Activated B cell treated with CpG ODN at 0.5 μM for 24 hours (primary cell): ENCODE measurements around the gene ALDH2. TPM values are rescaled to one million over a fixed set of nuclear protein-coding genes. Genes with fewer than 3 reads are reported as not detected.
"Not testable (repeated sequence)": the region's sequence is repeated elsewhere in the genome, so short reads cannot be mapped to it uniquely, and the experiment has no call there.

Experiments
- ATAC-seq: fragments of 200-7000 bp; cut with Tn5 transposase; one replicate; pipeline ENCODE4 v1.10.0; 2021; ENCODE audit warnings: low read depth, mild to moderate bottlenecking, moderate library complexity
- CTCF ChIA-PET: fragments of 350-600 bp; sonication (Branson Sonifier 250); formaldehyde crosslinking; loops from one replicate; lab custom pipeline; 2021; ENCODE audit warnings: antibody characterized with exemption; lab: Charles Lee
- POLR2A ChIA-PET: fragments of 350-600 bp; sonication (Branson Sonifier 250); formaldehyde crosslinking; loops from one replicate; lab custom pipeline; 2021; ENCODE audit warnings: antibody characterized with exemption; lab: Charles Lee
- DNase-seq: peaks from one replicate; pipeline ENCODE4 v3.0.0; 2022
- H3K27ac Mint-ChIP-seq: one replicate; pipeline ENCODE4 v1.8.0; 2020; ENCODE audit warnings: mixed read lengths
- H3K27me3 Mint-ChIP-seq: one replicate; pipeline ENCODE4 v1.8.0; 2021; ENCODE audit warnings: mixed read lengths
- H3K36me3 Mint-ChIP-seq: one replicate; pipeline ENCODE4 v1.8.0; 2021; ENCODE audit warnings: low read depth, mixed read lengths
- H3K4me1 Mint-ChIP-seq: one replicate; pipeline ENCODE4 v1.8.0; 2021; ENCODE audit warnings: mixed read lengths
- H3K4me3 Mint-ChIP-seq: one replicate; pipeline ENCODE4 v1.8.0; 2020; ENCODE audit warnings: mild to moderate bottlenecking, mixed read lengths
- H3K9me3 Mint-ChIP-seq: one replicate; pipeline ENCODE4 v1.8.0; 2020; ENCODE audit warnings: mixed read lengths
- intact Hi-C: fragments of 100-400 bp; cut with micrococcal nuclease; formaldehyde crosslinking; loops from one replicate; pipeline ENCODE4 v1.15.1; 2024
- total RNA-seq: library from RNA; stranded (reverse); gene quantifications from 2 replicates; pipeline ENCODE4 v1.2.3, GENCODE V29; 2022
- TF ChIP-seq, protein P1 (sequence below): fragments of 200-600 bp; IDR thresholded peaks from one replicate; pipeline ENCODE4 v1.8.0; 2022; ENCODE audit warnings: antibody characterized with exemption, mild to moderate bottlenecking

Gene ALDH2
- total RNA-seq, 1 donor from 2014 or later, result 36.0 TPM

DNA sequence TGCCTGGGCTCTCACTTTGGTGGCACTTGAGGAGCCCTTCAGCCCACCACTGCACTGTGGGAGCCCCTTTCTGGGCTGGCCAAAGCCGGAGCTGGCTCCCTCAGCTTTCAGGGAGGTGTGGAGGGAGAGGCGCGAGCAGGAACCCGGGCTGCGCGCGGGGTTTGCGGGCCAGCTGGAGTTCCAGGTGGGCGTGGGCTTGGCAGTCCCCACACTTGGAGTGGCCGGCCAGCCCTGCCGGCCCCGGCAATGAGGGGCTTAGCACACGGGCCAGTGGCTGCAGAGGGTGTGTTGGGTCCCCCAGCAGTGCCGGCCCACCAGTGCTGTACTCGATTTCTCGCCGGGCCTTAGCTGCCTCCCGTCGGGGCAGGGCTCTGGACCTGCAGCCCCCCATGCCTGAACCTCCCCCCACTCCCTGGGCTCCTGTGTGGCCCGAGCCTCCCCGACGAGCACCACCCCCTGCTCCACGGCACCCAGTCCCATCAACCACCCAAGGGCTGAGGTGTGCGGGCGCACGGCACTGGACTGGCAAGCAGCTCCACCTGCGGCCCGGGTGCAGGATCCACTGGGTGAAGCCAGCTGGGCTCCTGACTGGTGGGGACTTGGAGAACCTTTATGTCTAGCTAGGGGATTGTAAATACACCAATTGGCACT is 68.9 kb downstream of the ALDH2 start:
- DNase-seq, H3K4me3 Mint-ChIP-seq, ATAC-seq, H3K27ac Mint-ChIP-seq, CTCF ChIA-PET, intact Hi-C loops, POLR2A ChIA-PET, H3K27me3 Mint-ChIP-seq, H3K9me3 Mint-ChIP-seq: not testable (repeated sequence)
- Mint-ChIP-seq H3K4me1 (peaks cover 12% of the 10 kb centered on the region), H3K36me3 (peaks cover 21% of the 10 kb centered on the region)

DNA sequence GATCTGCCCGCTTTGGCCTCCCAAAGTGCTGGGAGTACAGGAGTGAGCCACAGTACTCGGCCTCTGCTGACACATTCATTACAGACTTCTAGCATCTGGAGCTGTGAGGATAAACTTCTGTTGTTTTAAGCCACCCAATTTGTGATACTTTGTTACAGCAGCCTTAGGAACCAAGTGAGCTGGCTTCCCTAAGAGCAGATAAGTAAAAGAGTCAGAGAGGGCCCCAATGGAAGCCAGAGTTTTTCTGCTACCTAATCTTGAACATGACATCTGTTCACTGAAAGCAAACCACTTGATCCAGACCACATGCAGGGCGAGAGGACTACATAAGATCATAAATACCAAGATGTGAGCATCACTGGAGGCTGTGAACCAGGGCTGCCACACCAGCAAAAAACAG is 71.6 kb downstream of the ALDH2 start:
- H3K9me3 Mint-ChIP-seq, result no peaks in the 10 kb centered on the region
- ChIA-PET CTCF (no interaction called here), POLR2A (interaction anchor here (0.9 kb wide), 1 partner anchor 74 kb away, joined by 4 read pairs; no protein-coding TSS in a partner anchor)
- no peak overlapping the region for H3K27ac Mint-ChIP-seq
- TF ChIP-seq, protein P1, sequence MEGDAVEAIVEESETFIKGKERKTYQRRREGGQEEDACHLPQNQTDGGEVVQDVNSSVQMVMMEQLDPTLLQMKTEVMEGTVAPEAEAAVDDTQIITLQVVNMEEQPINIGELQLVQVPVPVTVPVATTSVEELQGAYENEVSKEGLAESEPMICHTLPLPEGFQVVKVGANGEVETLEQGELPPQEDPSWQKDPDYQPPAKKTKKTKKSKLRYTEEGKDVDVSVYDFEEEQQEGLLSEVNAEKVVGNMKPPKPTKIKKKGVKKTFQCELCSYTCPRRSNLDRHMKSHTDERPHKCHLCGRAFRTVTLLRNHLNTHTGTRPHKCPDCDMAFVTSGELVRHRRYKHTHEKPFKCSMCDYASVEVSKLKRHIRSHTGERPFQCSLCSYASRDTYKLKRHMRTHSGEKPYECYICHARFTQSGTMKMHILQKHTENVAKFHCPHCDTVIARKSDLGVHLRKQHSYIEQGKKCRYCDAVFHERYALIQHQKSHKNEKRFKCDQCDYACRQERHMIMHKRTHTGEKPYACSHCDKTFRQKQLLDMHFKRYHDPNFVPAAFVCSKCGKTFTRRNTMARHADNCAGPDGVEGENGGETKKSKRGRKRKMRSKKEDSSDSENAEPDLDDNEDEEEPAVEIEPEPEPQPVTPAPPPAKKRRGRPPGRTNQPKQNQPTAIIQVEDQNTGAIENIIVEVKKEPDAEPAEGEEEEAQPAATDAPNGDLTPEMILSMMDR, result no peak
- ATAC-seq (no peak), DNase-seq (no peak)
- H3K36me3 Mint-ChIP-seq, result peaks cover 29% of the 10 kb centered on the region
- H3K4me3 Mint-ChIP-seq, result no peak overlapping the region
- intact Hi-C loops, result no loop called here
- H3K27me3 Mint-ChIP-seq, result no peaks in the 10 kb centered on the region
- H3K4me1 Mint-ChIP-seq, result peaks cover 30% of the 10 kb centered on the region

DNA sequence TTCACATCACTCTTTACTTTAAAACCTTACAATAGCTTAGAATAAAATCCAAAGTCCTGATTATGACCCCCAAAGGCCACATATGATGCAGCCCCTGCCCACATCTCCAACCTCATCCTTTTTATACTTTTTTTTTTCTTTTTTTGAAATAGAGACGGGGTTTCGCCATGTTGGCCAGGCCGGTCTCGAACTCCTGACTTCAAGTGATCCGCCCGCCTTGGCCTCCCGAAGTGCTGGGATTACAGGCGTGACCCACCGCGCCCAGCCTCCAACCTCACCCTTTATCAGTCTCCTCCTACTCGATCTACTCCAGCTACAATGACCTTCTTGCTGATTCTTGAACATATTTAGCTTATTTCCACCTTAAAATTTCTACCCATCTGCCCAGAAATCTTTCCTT is 74.1 kb downstream of the ALDH2 start:
- Mint-ChIP-seq H3K9me3 (no peaks in the 10 kb centered on the region), H3K27ac (peak overlapping the region; percentile 97), H3K4me1 (peaks cover 41% of the 10 kb centered on the region), H3K27me3 (no peaks in the 10 kb centered on the region), H3K36me3 (peaks cover 35% of the 10 kb centered on the region), H3K4me3 (peak overlapping the region; percentile 95)
- CTCF ChIA-PET, result interaction anchor here (0.6 to 1.0 kb wide), 2 partner anchors 26 to 28 kb away, joined by 3 read pairs; no protein-coding TSS in a partner anchor
- ATAC-seq (no peak), DNase-seq (no peak)
- POLR2A ChIA-PET, result interaction anchor here (0.7 to 2.7 kb wide), 5 partner anchors 75 to 266 kb away, joined by 3 to 20 read pairs (median 9); partner anchors contain the start of genes ACAD10, ALDH2 and BRAP
- TF ChIP-seq, protein P1, result no peak
- intact Hi-C loops, result loop anchor here (1.0 to 5.0 kb wide), 2 partner anchors 541 to 1559 kb away; partner anchors contain the start of genes ATP2A2 and HECTD4

DNA sequence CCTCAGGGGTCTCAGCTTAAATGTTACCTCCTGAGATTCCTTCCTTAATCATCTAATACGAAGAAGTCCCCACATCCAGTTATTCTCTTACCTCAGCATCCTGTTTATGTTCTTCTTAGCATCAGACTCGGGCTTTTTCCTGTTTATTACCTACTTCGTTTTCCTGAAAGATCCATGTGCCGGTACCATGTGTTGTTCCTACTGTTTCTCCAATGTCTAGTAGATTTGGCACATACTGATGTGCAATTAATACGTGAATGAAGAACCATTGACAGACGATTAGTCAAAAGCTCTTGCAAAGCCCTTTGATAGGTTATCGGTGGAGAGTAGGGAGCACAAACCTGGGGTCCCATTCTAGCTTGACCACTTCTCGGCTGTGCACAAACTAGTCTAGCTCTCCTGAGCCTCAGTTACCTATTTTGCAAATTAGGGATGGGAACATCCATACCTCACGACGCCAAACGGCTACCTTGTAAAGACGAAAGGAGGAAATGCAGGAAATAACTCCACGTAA is 74.6 kb downstream of the ALDH2 start:
- intact Hi-C loops, result loop anchor here (1.0 to 5.0 kb wide), 2 partner anchors 541 to 1559 kb away; partner anchors contain the start of genes ATP2A2 and HECTD4
- ChIA-PET POLR2A (interaction anchor here (0.6 to 2.7 kb wide), 12 partner anchors 17 to 284 kb away, joined by 3 to 20 read pairs (median 5); partner anchors contain the start of genes ACAD10, ALDH2, ATXN2 and BRAP), CTCF (interaction anchor here (0.6 to 1.5 kb wide), 4 partner anchors 26 to 88 kb away, joined by 3 to 6 read pairs (median 3); no protein-coding TSS in a partner anchor)
- Mint-ChIP-seq H3K4me3 (peak overlapping the region; percentile 95), H3K27ac (peak overlapping the region; percentile 97), H3K27me3 (no peaks in the 10 kb centered on the region), H3K9me3 (no peaks in the 10 kb centered on the region), H3K4me1 (peaks cover 45% of the 10 kb centered on the region), H3K36me3 (peaks cover 39% of the 10 kb centered on the region)
- DNase-seq (no peak), ATAC-seq (no peak)
- TF ChIP-seq, protein P1, result no peak

DNA sequence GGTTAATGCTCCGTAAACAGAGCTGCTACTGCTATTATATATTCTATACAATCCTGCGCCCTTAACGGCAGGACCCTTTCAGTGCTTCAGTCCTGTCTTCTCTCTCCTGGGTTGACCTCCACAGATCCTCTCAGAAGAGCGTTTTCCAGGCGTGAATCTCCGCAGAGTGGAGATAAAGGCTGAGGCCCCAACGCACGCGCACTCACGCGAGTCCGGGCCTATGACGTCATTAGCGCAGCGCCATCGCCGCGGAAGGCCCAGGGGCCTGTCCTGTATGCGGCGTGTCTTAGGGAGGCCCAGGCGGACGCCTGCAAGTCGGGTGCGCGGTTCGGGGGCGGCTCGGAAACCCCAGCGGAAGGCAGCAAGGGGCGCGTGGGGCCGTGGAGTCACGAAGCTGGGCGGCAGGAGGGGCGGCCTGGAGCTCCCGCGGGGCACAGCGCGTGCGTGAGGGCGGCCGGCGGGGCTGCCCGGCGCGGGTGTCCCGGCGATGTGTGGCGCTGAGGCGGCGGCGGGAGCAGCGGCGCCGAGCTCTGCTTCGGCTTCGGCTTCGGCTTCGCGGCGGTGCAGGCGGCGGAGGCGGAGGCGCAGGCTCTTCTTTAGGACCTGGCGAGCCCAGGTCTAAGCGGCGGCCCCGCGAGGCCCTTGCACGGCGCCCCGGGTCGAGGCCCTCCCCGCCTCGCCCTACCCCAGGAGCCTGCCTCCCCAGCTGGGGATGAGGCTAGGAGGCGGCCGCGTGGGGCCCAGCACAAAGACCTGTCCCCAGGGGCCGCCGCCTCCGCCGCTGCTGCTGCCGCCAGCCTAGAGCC is 75.2 kb downstream of the ALDH2 start, which contains the start of gene MAPKAPK5:
MAPKAPK5 (plus strand) TSS at position 479 of the 806 bp plus-strand sequence. CDS start 506 bp downstream, outside the sequence.
- peak; percentile 98 for DNase-seq
- intact Hi-C loops, result loop anchor here (1.0 to 5.0 kb wide), 7 partner anchors 75 to 1560 kb away; partner anchors contain the start of genes ACAD10, ALDH2, ATP2A2 and ATXN2
- Mint-ChIP-seq H3K4me1 (peaks cover 45% of the 10 kb centered on the region), H3K36me3 (peaks cover 42% of the 10 kb centered on the region), H3K4me3 (peak within 1 kb of the TSS; percentile 95), H3K27ac (peak within 1 kb of the TSS; percentile 97), H3K27me3 (no peaks in the 10 kb centered on the region), H3K9me3 (no peaks in the 10 kb centered on the region)
- ChIA-PET CTCF (interaction anchor here (1.0 to 1.5 kb wide), 3 partner anchors 29 to 88 kb away, joined by 3 to 6 read pairs (median 3); no protein-coding TSS in a partner anchor), POLR2A (interaction anchor here (0.6 to 2.7 kb wide), 16 partner anchors 14 to 556 kb away, joined by 3 to 20 read pairs (median 5); partner anchors contain the start of genes ACAD10, ALDH2, ATXN2 and BRAP)
- peak; percentile 90 for ATAC-seq
- TF ChIP-seq, protein P1, result no peak
